ENCODE measurements around the gene ATP1A1. TPM values are rescaled to one million over a fixed set of nuclear protein-coding genes. Genes with fewer than 3 reads are reported as not detected.

ATP1A1 gene
- total RNA-seq, 4 donors from 2014 or later = 103 to 257 (median 204) TPM

- in situ Hi-C loops (cut with MboI; ENCODE audit: low sequenced_read_pairs in 4 of 4) = no loop called here
- no peaks in the 10 kb centered on the region for H3K4me1 ChIP-seq
- no peaks in the 10 kb centered on the region for H3K9me3 ChIP-seq
- H3K27ac ChIP-seq = no peak overlapping the region
- DNase-seq = no peak
- no peak for ATAC-seq
- no peaks in the 10 kb centered on the region for H3K27me3 ChIP-seq
- peaks cover 20 to 100% of the 10 kb centered on the region in 2 donors for H3K36me3 ChIP-seq
- no peak for TF ChIP-seq CTCF (IDR thresholded peaks at IDR 0.05 in 4 of 5, conservative IDR thresholded peaks at IDR 0.05 in 1 of 5)
- TF ChIP-seq POLR2A (IDR thresholded peaks at IDR 0.05) = no peak
- no peak overlapping the region for H3K4me3 ChIP-seq
- intact Hi-C loops (cut with DNase I; ENCODE audit: low total_unique reads) = no loop called here
Observed at GRCh38 chr1:116394270-116394669, 21.2 kb downstream of the ATP1A1 start.

GRCh38 chr1:116396769-116397168 is 23.7 kb downstream of the ATP1A1 start:
- H3K9me3 ChIP-seq = no peaks in the 10 kb centered on the region
- no peaks in the 10 kb centered on the region for H3K27me3 ChIP-seq
- H3K4me3 ChIP-seq = no peak overlapping the region
- no peaks in the 10 kb centered on the region for H3K4me1 ChIP-seq
- no peak for ATAC-seq
- TF ChIP-seq POLR2A (IDR thresholded peaks at IDR 0.05) = no peak
- in situ Hi-C loops (cut with MboI; ENCODE audit: low sequenced_read_pairs in 4 of 4) (no loop called here), intact Hi-C loops (cut with DNase I; ENCODE audit: low total_unique reads) (no loop called here)
- no peak overlapping the region for H3K27ac ChIP-seq
- H3K36me3 ChIP-seq = peaks cover 32 to 100% of the 10 kb centered on the region in 2 donors
- no peak for DNase-seq

- no peak for ATAC-seq
- Histone ChIP-seq H3K36me3 (peaks cover 32 to 100% of the 10 kb centered on the region in 2 donors), H3K27me3 (no peaks in the 10 kb centered on the region), H3K27ac (no peak overlapping the region), H3K4me3 (no peak overlapping the region), H3K4me1 (no peaks in the 10 kb centered on the region), H3K9me3 (no peaks in the 10 kb centered on the region)
- intact Hi-C loops (cut with DNase I; ENCODE audit: low total_unique reads) = no loop called here
- TF ChIP-seq CTCF (IDR thresholded peaks at IDR 0.05 in 4 of 5, conservative IDR thresholded peaks at IDR 0.05 in 1 of 5) (no peak), POLR2A (IDR thresholded peaks at IDR 0.05) (no peak)
- in situ Hi-C loops (cut with MboI; ENCODE audit: low sequenced_read_pairs in 4 of 4) = no loop called here
- no peak for DNase-seq
Observed at GRCh38 chr1:116397728-116398127, 24.7 kb downstream of the ATP1A1 start.

- Histone ChIP-seq H3K9me3 (no peaks in the 10 kb centered on the region), H3K36me3 (peaks cover 28 to 100% of the 10 kb centered on the region in 2 donors), H3K27ac (no peak overlapping the region), H3K4me1 (no peaks in the 10 kb centered on the region), H3K27me3 (no peaks in the 10 kb centered on the region), H3K4me3 (no peak overlapping the region)
- DNase-seq = no peak
- no peak for ATAC-seq
- intact Hi-C loops (cut with DNase I; ENCODE audit: low total_unique reads) = no loop called here
- in situ Hi-C loops (cut with MboI; ENCODE audit: low sequenced_read_pairs in 4 of 4) = no loop called here
- TF ChIP-seq CTCF (IDR thresholded peaks at IDR 0.05 in 4 of 5, conservative IDR thresholded peaks at IDR 0.05 in 1 of 5) = no peak
- TF ChIP-seq POLR2A (IDR thresholded peaks at IDR 0.05) = no peak
Observed at GRCh38 chr1:116400780-116401179, 27.7 kb downstream of the ATP1A1 start.

GRCh38 chr1:116401646-116402176 is 28.7 kb downstream of the ATP1A1 start:
- in situ Hi-C loops (cut with MboI; ENCODE audit: low sequenced_read_pairs in 4 of 4) (no loop called here), intact Hi-C loops (cut with DNase I; ENCODE audit: low total_unique reads) (no loop called here)
- H3K4me1 ChIP-seq = no peaks in the 10 kb centered on the region
- H3K27me3 ChIP-seq = no peaks in the 10 kb centered on the region
- peaks cover 28 to 100% of the 10 kb centered on the region in 2 donors for H3K36me3 ChIP-seq
- DNase-seq (no peak), ATAC-seq (no peak)
- no peaks in the 10 kb centered on the region for H3K9me3 ChIP-seq
- no peak overlapping the region for H3K27ac ChIP-seq
- no peak for TF ChIP-seq POLR2A (IDR thresholded peaks at IDR 0.05)
- no peak for TF ChIP-seq CTCF (IDR thresholded peaks at IDR 0.05 in 4 of 5, conservative IDR thresholded peaks at IDR 0.05 in 1 of 5)
- H3K4me3 ChIP-seq = no peak overlapping the region

All from gastrocnemius medialis (tissue), 4 donors.